Activated naive CD4-positive, alpha-beta T cell treated with anti-CD3 and anti-CD28 coated beads, Interleukin-2, amount 10 ng/mL, durations not matched to agents 5 hours and 36 hours (primary cell): ENCODE results near the gene TRIM23. TPM values are rescaled to one million over a fixed set of nuclear protein-coding genes. Genes with fewer than 3 reads are reported as not detected.

ENCODE experiments used
- total RNA-seq, 2 experiments: library from RNA; stranded (reverse); gene quantifications; one replicate each; pipeline ENCODE4 v1.2.3, GENCODE V29; 2021

The TRIM23 gene
- total RNA-seq = 1 to 10 TPM; 8.7 to 9.0 TPM

GRCh38 chr5:65624025-65624570 lies at the start of gene TRIM23:
TRIM23 (minus strand) TSS chr5:65624333; CDS start chr5:65624274, 59 bp downstream.

GRCh38 chr5:65624571-65625555 lies 730 bp upstream of the TRIM23 start, which contains the start of the genes SHLD3 and TRAPPC13:
SHLD3 (plus strand) TSS chr5:65625027; CDS start chr5:65629588, 4,561 bp downstream.
TRAPPC13 (plus strand) TSS chr5:65625027; CDS start chr5:65625061, 34 bp downstream.

DNA sequence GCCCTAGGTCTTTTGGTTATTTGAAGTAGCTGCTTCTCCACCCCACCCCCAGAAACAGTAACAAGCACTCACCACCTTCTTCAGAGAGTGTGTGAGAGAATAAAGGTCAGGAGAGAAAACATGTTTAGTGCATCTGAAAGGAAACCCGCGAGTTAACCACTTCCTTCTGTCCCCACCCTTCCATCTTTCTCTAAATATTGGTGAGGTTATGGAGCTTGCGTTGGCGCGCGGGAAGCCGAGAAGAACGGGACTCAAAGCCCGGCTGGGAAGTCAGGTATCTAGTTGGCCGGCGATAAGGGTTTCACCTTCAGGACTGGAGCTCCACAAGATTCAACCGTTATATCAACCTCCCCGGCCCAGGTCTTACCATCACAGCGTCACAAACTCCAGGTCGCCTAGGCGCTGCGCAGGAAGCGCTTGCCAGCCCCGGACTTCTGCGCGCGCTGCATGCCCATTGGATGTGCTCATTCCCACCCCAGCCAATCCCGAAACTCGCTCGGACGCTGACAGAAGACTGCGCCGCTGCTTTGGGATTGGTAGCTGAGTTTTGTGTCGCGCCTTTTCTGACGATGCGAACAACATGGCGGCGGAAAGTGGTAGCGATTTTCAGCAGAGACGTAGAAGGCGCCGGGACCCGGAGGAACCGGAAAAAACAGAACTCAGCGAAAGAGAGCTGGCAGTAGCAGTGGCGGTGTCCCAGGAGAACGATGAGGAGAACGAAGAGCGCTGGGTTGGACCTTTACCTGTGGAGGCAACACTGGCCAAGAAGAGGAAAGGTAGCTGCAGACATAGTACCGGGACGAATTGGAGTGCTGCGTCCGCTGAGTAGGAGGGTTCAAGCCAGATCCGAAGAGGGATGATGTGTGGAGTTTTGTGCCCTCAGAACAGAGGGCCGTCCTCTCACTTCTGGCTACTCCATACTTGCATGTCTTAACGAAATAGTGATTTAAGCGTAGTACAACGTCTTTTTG lies 61.1 kb downstream of the TRIM23 start, which contains the start of the genes CENPK and PPWD1:
Gene CENPK, minus strand, starts transcription at position 438 of the 971 bp plus-strand sequence. CDS start 8,261 bp downstream, outside the sequence.
Gene PPWD1, plus strand, starts transcription at position 566 of the 971 bp plus-strand sequence. Its CDS starts 15 bp downstream, at position 581.

Other genes starting within 250 kb of the TRIM23 start
- gene ADAMTS6, start 142.4 kb downstream of the TRIM23 start, total RNA-seq = 1 to 10 TPM; 2.2 TPM
- gene CENPK, start 61.2 kb downstream of the TRIM23 start, total RNA-seq = 10 to 100 TPM; 72.9 to 81.0 TPM
- gene PPWD1, start 61.0 kb downstream of the TRIM23 start, total RNA-seq = 10 to 100 TPM; 51.3 to 60.7 TPM
- gene SHLD3, start 694 bp upstream of the TRIM23 start, total RNA-seq = 1 to 10 TPM; 4.7 to 5.1 TPM
- gene TRAPPC13, start 694 bp upstream of the TRIM23 start, total RNA-seq = 10 to 100 TPM; 20.5 to 21.3 TPM
- gene SGTB, start 97.8 kb upstream of the TRIM23 start, total RNA-seq = 10 to 100 TPM; 17.2 to 20.9 TPM
- 10 to 100 TPM; 10.4 to 10.9 TPM for gene NLN, start 97.9 kb upstream of the TRIM23 start, total RNA-seq